VCaP (cell line): ENCODE data around the gene GAA.

ENCODE experiments used
- H3K27ac ChIP-seq: fragments of 450-650 bp; 2 replicates; pipeline ENCODE4 v1.5.1; 2017
- TF ChIP-seq, protein P1 (sequence below): fragments of 450-650 bp; conservative IDR thresholded peaks from 2 replicates; pipeline ENCODE4 v1.5.1; 2017; ENCODE audit warnings: mild to moderate bottlenecking, moderate library complexity

GAA gene

DNA sequence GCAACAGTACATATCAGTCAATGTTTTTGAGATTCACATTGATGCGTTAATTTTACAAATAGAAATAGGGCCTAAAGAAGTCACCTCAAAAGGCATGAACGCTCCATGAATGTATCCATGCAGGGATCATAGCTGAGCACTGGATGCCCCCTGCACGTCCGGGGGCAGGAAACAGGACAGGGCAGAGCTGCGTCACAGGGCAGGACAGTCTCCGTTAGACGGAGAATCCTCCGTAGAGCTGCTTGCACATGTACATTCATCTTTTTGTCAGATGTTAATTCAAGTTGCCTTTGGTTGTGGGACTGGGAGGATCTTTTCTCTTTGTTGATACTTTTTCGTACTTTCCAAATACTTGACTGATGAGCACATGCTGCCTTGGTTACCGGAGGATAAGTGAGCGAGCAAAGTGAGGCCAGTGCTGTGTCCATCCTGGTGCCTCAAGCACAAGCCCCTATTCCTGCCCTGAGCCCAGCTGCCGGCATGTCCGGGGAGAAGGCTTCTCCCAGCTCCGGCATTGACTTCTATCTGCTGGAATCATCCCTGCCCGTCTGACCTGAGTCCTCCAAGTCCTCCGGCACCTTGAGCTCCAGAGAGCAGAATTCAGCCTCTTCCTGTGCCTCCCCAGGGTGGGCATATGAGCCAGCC is 15.0 kb downstream of the GAA start:
- TF ChIP-seq, protein P1, sequence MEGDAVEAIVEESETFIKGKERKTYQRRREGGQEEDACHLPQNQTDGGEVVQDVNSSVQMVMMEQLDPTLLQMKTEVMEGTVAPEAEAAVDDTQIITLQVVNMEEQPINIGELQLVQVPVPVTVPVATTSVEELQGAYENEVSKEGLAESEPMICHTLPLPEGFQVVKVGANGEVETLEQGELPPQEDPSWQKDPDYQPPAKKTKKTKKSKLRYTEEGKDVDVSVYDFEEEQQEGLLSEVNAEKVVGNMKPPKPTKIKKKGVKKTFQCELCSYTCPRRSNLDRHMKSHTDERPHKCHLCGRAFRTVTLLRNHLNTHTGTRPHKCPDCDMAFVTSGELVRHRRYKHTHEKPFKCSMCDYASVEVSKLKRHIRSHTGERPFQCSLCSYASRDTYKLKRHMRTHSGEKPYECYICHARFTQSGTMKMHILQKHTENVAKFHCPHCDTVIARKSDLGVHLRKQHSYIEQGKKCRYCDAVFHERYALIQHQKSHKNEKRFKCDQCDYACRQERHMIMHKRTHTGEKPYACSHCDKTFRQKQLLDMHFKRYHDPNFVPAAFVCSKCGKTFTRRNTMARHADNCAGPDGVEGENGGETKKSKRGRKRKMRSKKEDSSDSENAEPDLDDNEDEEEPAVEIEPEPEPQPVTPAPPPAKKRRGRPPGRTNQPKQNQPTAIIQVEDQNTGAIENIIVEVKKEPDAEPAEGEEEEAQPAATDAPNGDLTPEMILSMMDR: no peak

DNA sequence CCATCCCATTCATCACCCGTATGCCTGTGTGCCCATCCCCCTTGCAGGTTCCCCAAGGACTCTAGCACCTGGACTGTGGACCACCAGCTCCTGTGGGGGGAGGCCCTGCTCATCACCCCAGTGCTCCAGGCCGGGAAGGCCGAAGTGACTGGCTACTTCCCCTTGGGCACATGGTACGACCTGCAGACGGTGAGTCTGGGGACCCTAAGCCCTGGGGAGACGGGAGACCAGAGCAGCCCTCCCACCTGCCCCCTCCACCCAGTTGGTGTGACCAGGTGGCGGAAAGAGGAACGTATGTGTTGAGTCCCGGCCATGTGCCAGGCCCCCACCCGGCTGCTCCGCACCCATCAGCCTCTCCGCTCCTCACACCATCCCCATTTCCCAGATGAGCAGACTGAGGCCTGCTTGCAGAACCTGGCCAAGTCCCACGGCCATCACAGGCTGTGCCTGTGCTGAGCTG is 15.6 kb downstream of the GAA start:
- H3K27ac ChIP-seq: no peak overlapping the region
- TF ChIP-seq, protein P1: no peak

More for the DNA sequence above, 15.0 kb downstream of the GAA start:
- H3K27ac ChIP-seq: no peak overlapping the region

DNA sequence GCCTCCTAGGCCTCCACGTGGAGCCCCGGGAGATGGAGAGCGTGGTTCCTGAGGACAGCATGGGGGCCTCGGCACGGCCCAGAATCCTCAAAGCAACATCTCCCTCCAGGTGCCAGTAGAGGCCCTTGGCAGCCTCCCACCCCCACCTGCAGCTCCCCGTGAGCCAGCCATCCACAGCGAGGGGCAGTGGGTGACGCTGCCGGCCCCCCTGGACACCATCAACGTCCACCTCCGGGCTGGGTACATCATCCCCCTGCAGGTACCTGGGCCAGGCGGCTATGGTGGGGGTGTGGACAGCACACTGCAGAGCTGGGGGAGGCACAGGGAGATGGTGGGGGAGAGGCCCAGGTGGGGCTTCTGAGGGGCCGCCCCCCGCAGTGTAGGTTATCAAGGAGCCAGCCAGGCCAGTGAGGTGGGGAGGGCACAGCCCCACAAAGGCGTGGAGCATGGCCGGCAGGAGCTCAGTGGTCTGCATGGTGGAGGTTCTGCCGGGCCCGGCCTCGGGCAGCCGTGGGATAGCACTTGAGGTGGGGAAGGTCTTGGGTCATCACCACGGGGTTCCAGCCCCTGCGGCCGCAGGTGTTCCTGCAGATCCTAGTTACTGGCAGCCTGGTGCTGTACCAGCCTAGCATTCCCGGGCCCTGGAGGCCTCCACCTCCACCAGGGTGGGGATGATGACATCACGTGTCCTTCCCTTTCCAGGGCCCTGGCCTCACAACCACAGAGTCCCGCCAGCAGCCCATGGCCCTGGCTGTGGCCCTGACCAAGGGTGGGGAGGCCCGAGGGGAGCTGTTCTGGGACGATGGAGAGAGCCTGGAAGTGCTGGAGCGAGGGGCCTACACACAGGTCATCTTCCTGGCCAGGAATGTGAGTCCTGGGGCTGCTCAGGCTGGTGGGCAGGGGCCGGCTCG is 16.4 kb downstream of the GAA start:
- TF ChIP-seq, protein P1: no peak
- no peak overlapping the region for H3K27ac ChIP-seq

DNA sequence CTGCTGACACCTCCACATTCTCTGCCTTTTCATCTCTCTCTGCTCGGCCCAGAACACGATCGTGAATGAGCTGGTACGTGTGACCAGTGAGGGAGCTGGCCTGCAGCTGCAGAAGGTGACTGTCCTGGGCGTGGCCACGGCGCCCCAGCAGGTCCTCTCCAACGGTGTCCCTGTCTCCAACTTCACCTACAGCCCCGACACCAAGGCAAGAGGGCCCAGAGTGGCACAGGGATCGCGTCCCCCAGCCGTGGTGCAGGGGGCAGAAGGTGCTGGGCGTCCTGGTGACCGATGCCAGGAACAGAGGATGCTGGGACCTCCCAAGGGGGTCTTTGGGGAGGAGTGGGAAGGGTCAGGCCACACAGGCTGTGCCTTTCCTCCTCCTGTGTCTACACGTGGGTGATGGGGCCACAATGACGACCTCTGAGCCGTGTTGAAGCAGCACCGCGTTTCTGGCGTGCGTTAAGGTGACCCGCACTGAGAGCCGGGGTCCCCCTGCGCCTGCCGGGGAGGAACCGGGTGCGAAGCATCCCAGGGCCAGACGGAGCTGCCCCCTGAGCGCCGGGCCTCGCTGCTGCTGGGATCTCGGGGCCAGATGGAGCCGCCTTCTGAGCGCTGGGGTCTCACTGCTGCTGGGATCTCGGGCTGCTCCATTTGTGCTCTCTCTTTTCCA is 17.4 kb downstream of the GAA start:
- TF ChIP-seq, protein P1: no peak
- no peak overlapping the region for H3K27ac ChIP-seq

DNA sequence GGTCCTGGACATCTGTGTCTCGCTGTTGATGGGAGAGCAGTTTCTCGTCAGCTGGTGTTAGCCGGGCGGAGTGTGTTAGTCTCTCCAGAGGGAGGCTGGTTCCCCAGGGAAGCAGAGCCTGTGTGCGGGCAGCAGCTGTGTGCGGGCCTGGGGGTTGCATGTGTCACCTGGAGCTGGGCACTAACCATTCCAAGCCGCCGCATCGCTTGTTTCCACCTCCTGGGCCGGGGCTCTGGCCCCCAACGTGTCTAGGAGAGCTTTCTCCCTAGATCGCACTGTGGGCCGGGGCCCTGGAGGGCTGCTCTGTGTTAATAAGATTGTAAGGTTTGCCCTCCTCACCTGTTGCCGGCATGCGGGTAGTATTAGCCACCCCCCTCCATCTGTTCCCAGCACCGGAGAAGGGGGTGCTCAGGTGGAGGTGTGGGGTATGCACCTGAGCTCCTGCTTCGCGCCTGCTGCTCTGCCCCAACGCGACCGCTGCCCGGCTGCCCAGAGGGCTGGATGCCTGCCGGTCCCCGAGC is 17.9 kb downstream of the GAA start:
- TF ChIP-seq, protein P1: no peak
- H3K27ac ChIP-seq: no peak overlapping the region

DNA sequence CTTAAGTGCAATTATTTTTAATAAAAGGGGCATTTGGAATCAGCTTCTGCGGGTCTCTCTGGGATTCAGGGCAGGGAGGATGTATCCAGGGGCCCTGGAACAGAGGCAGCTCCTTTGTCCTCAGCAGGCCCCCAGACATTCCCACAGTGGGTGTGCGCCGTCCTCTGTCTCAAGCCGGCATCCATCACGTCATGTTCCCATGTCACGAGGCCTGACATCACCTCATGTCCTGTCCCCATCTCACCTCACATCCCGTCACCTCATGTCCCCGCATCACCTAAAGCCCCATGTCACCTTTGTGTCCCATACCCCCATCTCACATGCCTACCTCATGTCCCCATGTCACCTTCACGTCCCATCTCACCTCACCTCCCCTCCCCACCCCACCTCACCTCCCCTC is 18.5 kb downstream of the GAA start:
- no peak overlapping the region for H3K27ac ChIP-seq
- TF ChIP-seq, protein P1: no peak
